Stimulated activated CD4-positive, alpha-beta T cell treated with anti-CD3 and anti-CD28 coated beads, Interleukin-15, amount 100 ng/mL, for 24 hours (primary cell): ENCODE data around the gene PTPRG.

Source experiments
- DNase-seq: peaks from one replicate; pipeline ENCODE4 v3.0.0-alpha.2; 2020

PTPRG gene

GRCh38 chr3:62332017-62332416 is 770.6 kb downstream of the PTPRG start:
- DNase-seq, result no peak

DNA sequence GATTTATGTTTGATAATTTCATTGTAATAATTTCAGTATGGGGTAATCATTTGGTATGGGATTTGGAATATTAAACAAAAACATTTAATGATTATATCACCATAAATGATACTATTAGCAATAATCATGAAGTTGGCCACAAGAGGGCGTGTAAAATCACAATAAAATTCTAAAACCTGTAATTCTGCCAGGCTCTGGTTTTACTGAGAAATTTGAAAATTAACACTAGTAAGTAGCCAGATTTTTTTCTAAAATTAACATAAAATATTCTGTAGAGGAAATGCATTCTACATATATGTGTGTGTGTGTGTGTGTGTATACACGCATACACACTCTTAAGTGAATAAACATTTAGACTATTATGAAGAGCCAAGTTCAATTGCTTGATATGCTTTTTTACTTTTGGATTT is 771.5 kb downstream of the PTPRG start:
- DNase-seq, result no peak

DNA sequence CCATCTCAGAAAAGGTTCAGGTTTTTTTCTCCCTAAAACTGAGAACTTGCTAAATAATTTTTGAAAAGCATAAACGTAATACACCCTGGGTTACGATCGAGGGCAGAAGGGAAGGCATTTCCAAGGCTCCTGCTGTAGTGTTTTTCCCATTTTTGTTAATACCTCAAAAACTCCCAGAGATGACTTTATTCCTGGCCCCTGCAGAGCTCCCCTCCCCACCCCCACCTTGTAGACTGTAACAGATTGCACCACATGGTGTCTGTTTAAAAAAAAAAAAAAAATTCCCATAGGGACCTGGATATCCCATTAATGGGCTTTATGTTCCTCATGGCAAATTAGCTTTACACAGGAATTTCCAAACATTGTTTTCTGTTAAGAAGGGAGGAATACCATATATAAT is 773.8 kb downstream of the PTPRG start:
- no peak for DNase-seq

- no peak for DNase-seq
Measured at GRCh38 chr3:62343755-62344154, 782.4 kb downstream of the PTPRG start.
